TTC549 (cell line): ENCODE measurements around the gene HDAC3.

Experiments
- FAIRE-seq: peaks from 2 replicates; lab custom pipeline; 2012; peaks lifted over from hg19 to GRCh38; lab: Jason Lieb, UNC

Gene HDAC3

GRCh38 chr5:141598391-141599345, 38.0 kb downstream of the HDAC3 start:
- no peak for FAIRE-seq

- FAIRE-seq, result no peak
Observed at GRCh38 chr5:141597814-141598213, 38.8 kb downstream of the HDAC3 start.

- no peak for FAIRE-seq
Observed at GRCh38 chr5:141597394-141597793, 39.3 kb downstream of the HDAC3 start.

- FAIRE-seq, result no peak
Observed at GRCh38 chr5:141596867-141597266, 39.8 kb downstream of the HDAC3 start.

- no peak for FAIRE-seq
Observed at GRCh38 chr5:141590127-141590526, 46.5 kb downstream of the HDAC3 start.

GRCh38 chr5:141586246-141586645, 50.4 kb downstream of the HDAC3 start:
- no peak for FAIRE-seq

- FAIRE-seq, result no peak
Observed at GRCh38 chr5:141585594-141585993, 51.1 kb downstream of the HDAC3 start.

- FAIRE-seq, result no peak
Observed at GRCh38 chr5:141574122-141574510, 62.5 kb downstream of the HDAC3 start.

GRCh38 chr5:141573489-141574121, 63.0 kb downstream of the HDAC3 start:
- FAIRE-seq, result no peak
